ENCODE measurements around the gene LRRC8E. TPM values are rescaled to one million over a fixed set of nuclear protein-coding genes. Genes with fewer than 3 reads are reported as not detected.
A peak's percentile ranks its signal among the peaks of the same experiment; 100 is the strongest.

The LRRC8E gene
- total RNA-seq, 4 donors from 2014 or later, result 0.13 to 0.32 (median 0.29) TPM

DNA sequence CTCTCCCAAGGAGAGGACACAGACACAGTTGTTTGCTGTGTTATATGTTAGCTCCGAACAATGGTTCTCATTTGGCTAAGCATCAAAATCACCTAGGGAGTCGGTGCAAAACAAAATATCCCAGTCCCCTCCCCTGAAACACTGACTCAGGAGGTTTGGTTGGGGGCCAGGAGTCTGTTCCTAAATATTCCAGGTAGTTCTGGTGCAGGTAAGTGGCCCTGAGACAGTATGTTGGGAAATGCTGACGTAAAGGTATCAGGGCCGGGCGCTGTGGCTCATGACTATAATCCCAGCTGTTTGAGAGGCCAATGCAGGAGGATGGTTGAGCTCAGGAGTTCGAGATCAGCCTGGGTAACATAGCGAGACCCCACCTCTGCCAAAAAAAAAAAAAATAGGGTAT lies 13.0 kb downstream of the LRRC8E start:
- Histone ChIP-seq H3K4me1 (peaks cover 4 to 31% (median 24%) of the 10 kb centered on the region in 3 donors), H3K9me3 (no peaks in the 10 kb centered on the region), H3K36me3 (peaks cover 0 to 12% of the 10 kb centered on the region in 2 donors), H3K4me3 (no peak overlapping the region), H3K27me3 (peaks cover 12% of the 10 kb centered on the region), H3K27ac (no peak overlapping the region)
- TF ChIP-seq POLR2A (IDR thresholded peaks at IDR 0.05) (no peak), CTCF (IDR thresholded peaks at IDR 0.05) (no peak), EP300 (IDR thresholded peaks at IDR 0.05) (no peak), POLR2AphosphoS5 (IDR thresholded peaks at IDR 0.05) (no peak)
- 78 to 98% methylated on average over 2 to 5 of the region's 7 CpGs for WGBS, 2 donors (ENCODE audit: low coverage in 1 of 2)
- ATAC-seq, result no peak

GRCh38 chr19:7902796-7903243 lies 14.5 kb downstream of the LRRC8E start:
- no peak for TF ChIP-seq CTCF (IDR thresholded peaks at IDR 0.05)
- TF ChIP-seq POLR2A (IDR thresholded peaks at IDR 0.05), result no peak
- no peak for TF ChIP-seq EP300 (IDR thresholded peaks at IDR 0.05)
- no peak for TF ChIP-seq POLR2AphosphoS5 (IDR thresholded peaks at IDR 0.05)
- H3K9me3 ChIP-seq, result no peaks in the 10 kb centered on the region
- 20% methylated on average over 1 of the region's 20 CpGs; no CpG with 5 or more reads in 1 of the 2 donors for WGBS, 2 donors (ENCODE audit: low coverage in 1 of 2)
- peaks cover 0 to 27% of the 10 kb centered on the region in 2 donors for H3K36me3 ChIP-seq
- no peak for ATAC-seq
- peak overlapping the region; percentile 26 to 91 (median 86) for H3K27ac ChIP-seq
- H3K27me3 ChIP-seq, result peaks cover 12% of the 10 kb centered on the region
- H3K4me1 ChIP-seq, result peaks cover 4 to 46% (median 32%) of the 10 kb centered on the region in 3 donors
- H3K4me3 ChIP-seq, result peak overlapping the region; percentile 30 to 95

DNA sequence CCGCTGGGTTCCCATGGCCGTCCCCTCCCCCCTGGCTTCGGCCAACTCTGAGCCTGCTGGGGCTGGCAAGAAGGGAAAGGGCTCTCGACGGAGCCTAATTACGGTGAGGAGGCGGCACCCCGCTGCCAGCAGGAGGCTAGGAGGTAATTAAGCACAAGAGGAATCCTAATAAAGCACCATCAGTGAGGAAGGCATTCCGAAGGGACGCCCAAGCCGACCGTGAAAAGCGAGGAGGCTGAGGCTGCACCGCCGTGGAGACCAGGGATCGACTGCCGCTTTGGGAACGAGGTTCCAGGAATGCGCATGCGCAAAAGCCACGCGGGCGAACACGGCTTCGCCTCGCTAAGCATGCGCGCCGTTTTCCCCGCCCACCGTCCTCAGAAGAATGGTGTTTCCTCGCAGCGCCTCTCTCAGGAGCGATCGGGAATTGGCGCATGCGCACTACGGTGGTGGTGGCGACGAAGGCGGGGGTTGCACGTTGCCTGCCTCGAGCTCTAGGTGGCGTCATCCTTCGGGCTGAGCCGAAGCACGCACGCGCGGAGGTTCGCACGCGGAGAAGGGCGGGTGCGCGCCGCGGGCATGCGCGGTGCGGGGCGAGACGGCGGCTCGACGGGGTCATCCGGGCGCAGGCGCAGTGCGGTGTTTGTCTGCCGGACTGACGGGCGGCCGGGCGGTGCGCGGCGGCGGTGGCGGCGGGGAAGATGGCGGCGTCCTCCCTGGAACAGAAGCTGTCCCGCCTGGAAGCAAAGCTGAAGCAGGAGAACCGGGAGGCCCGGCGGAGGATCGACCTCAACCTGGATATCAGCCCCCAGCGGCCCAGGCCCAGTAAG lies 15.1 kb downstream of the LRRC8E start, which contains the start of gene MAP2K7:
TSS of gene MAP2K7 (plus strand) at position 634 of the 830 bp plus-strand sequence. CDS start at position 702, 68 bp downstream.
- Histone ChIP-seq H3K4me1 (peaks cover 4 to 53% (median 32%) of the 10 kb centered on the region in 3 donors), H3K36me3 (peaks cover 0 to 32% of the 10 kb centered on the region in 2 donors), H3K9me3 (no peaks in the 10 kb centered on the region), H3K27ac (peak within 1 kb of the TSS; percentile 59 to 94 (median 90)), H3K27me3 (peaks cover 12% of the 10 kb centered on the region), H3K4me3 (peak within 1 kb of the TSS; percentile 91 to 95)
- peak; percentile 78 to 83 for TF ChIP-seq POLR2A (IDR thresholded peaks at IDR 0.05)
- no peak for TF ChIP-seq EP300 (IDR thresholded peaks at IDR 0.05)
- peak in 3 of 4 experiments; percentile 41 to 76 (median 47) for TF ChIP-seq CTCF (IDR thresholded peaks at IDR 0.05)
- peak; percentile 77 for TF ChIP-seq POLR2AphosphoS5 (IDR thresholded peaks at IDR 0.05)
- ATAC-seq, result peak; percentile 94
- 0% methylated on average over 14 of the region's 89 CpGs; no CpG with 5 or more reads in 1 of the 2 donors for WGBS, 2 donors (ENCODE audit: low coverage in 1 of 2)

DNA sequence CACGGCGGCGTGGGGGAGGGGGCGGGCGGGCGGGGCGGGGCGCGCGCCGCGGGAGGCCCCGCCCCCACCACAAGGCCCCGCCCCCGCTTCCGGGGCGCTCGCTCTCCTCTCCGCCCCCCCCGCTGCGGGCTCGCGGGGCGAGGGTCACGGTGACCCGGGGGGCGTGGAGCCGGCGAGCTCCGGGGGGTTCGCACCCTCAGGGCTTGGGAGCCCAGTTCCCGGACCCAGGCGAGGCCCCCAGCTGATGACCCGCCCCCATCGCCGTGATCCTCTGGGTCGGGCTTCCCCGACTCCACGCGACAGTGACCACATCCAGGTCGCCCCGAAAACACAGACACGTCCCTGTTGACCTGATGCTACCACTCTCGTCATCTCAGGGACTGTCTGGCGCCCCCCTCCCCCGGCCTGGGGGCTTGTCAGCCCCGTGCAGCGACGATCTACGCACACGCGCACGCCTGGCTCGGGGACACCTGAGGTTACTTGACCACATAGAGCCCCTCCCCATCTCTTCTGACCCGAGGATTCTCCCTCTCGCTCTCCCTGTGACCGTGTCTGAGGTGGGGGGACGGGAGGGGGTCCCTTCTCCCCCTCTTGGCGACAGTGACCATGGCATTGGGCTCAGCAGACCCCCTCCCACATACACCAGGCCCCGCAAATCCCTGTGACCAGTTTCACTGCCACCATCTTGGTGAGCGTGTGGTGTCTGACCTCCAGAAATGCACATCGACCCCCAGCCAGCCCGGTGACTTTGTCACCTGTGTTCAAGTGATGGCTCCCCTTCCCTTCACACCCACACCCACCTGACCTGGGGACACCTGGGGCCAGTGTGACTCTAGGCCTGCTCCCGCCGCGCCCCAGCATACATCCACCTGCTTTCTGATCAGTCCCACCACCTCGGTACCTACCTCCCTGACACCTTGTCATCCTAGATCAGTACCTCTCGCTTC lies 16.0 kb downstream of the LRRC8E start:
- H3K27ac ChIP-seq, result peak overlapping the region; percentile 59 to 94 (median 90)
- ATAC-seq, result peak; percentile 37
- TF ChIP-seq POLR2A (IDR thresholded peaks at IDR 0.05), result no peak
- TF ChIP-seq POLR2AphosphoS5 (IDR thresholded peaks at IDR 0.05), result no peak
- no peak for TF ChIP-seq EP300 (IDR thresholded peaks at IDR 0.05)
- no peak for TF ChIP-seq CTCF (IDR thresholded peaks at IDR 0.05)
- peaks cover 12% of the 10 kb centered on the region for H3K27me3 ChIP-seq
- peaks cover 4 to 61% (median 32%) of the 10 kb centered on the region in 3 donors for H3K4me1 ChIP-seq
- WGBS, 2 donors (ENCODE audit: low coverage in 1 of 2), result 55% methylated on average over 10 of the region's 68 CpGs; no CpG with 5 or more reads in 1 of the 2 donors
- H3K9me3 ChIP-seq, result no peaks in the 10 kb centered on the region
- peaks cover 0 to 41% of the 10 kb centered on the region in 2 donors for H3K36me3 ChIP-seq
- peak overlapping the region; percentile 91 to 95 for H3K4me3 ChIP-seq

Measured in gastroesophageal sphincter (tissue), 4 donors.